GM23248 (cell line): ENCODE results near the gene UBL3. TPM values are rescaled to one million over a fixed set of nuclear protein-coding genes. Genes with fewer than 3 reads are reported as not detected.

ENCODE experiments used
- DNase-seq: peaks from one replicate; pipeline ENCODE4 v3.0.0-alpha.2; 2015
- H2AFZ ChIP-seq: fragments of 200-600 bp; sonication (generic); 2 replicates; pipeline ENCODE4 v1.6.1; 2016; ENCODE audit warnings: antibody characterized with exemption
- H3F3A ChIP-seq: fragments of 200-600 bp; sonication (generic); 2 replicates; pipeline ENCODE4 v1.6.1; 2016; ENCODE audit warnings: mild to moderate bottlenecking, antibody characterized with exemption, mixed run types; ENCODE audit not compliant: insufficient read depth
- H3K27ac ChIP-seq: fragments of 200-600 bp; sonication (generic); 2 replicates; pipeline ENCODE4 v1.5.1; 2016; ENCODE audit warnings: mild to moderate bottlenecking
- H3K27me3 ChIP-seq: fragments of 200-600 bp; sonication (generic); replicated peaks from 2 replicates; pipeline ENCODE4 v1.6.1; 2016; ENCODE audit warnings: mild to moderate bottlenecking; ENCODE audit not compliant: insufficient read depth
- H3K36me3 ChIP-seq: fragments of 200-600 bp; sonication (generic); 2 replicates; pipeline ENCODE4 v1.6.1; 2016; ENCODE audit warnings: low read depth, mild to moderate bottlenecking
- H3K4me1 ChIP-seq: fragments of 200-600 bp; sonication (generic); 2 replicates; pipeline ENCODE4 v1.6.1; 2016; ENCODE audit warnings: mild to moderate bottlenecking; ENCODE audit not compliant: insufficient read depth
- H3K4me2 ChIP-seq: fragments of 200-600 bp; sonication (generic); one replicate; pipeline ENCODE4 v1.6.1; 2016; ENCODE audit warnings: mild to moderate bottlenecking; ENCODE audit not compliant: unreplicated experiment
- H3K4me3 ChIP-seq: fragments of 200-600 bp; sonication (generic); 2 replicates; pipeline ENCODE4 v1.5.1; 2016; ENCODE audit warnings: mild to moderate bottlenecking
- H3K79me2 ChIP-seq: fragments of 200-600 bp; sonication (generic); 2 replicates; pipeline ENCODE4 v1.6.1; 2016; ENCODE audit warnings: mild to moderate bottlenecking; ENCODE audit not compliant: insufficient read depth
- H3K9ac ChIP-seq: fragments of 200-600 bp; sonication (generic); 2 replicates; pipeline ENCODE4 v1.6.1; 2016; ENCODE audit warnings: mild to moderate bottlenecking
- H3K9me2 ChIP-seq: fragments of 200-600 bp; sonication (generic); 2 replicates; pipeline ENCODE4 v1.6.1; 2016; ENCODE audit warnings: mixed run types, mild to moderate bottlenecking, moderate library complexity; ENCODE audit not compliant: insufficient read depth
- H3K9me3 ChIP-seq: fragments of 200-600 bp; sonication (generic); one replicate; pipeline ENCODE4 v1.6.1; 2017; ENCODE audit warnings: low read depth
- H4K20me1 ChIP-seq: fragments of 200-600 bp; sonication (generic); 2 replicates; pipeline ENCODE4 v1.6.0; 2016; ENCODE audit not compliant: insufficient read depth
- EZH2 ChIP-seq: fragments of 200-600 bp; sonication (generic); IDR thresholded peaks from 2 replicates; pipeline ENCODE4 v1.6.1; 2018; ENCODE audit warnings: antibody characterized with exemption, mild to moderate bottlenecking; ENCODE audit not compliant: insufficient read depth, poor library complexity, severe bottlenecking
- EZH2phosphoT487 ChIP-seq: fragments of 200-600 bp; sonication (generic); IDR thresholded peaks from 2 replicates; pipeline ENCODE4 v1.6.1; 2018; ENCODE audit warnings: antibody characterized with exemption, moderate library complexity, mild to moderate bottlenecking, low read depth; ENCODE audit not compliant: insufficient read depth
- WGBS, 2 experiments: methylation state at CpG; one replicate each; pipeline ENCODE4 v1.1.6; 2015 to 2017; ENCODE audit warnings: low lambda C conversion rate in 2 of 2, low coverage in 1 of 2; ENCODE audit errors: missing lambda C conversion rate in 2 of 2; 5-methylcytosine and 5-hydroxymethylcytosine counted together
- in situ Hi-C: fragments of 300-500 bp; cut with MboI; formaldehyde crosslinking; loops from 2 replicates; pipeline ENCODE4 v1.15.0; 2020
- polyA plus RNA-seq: library from polyadenylated mRNA; unstranded; fragments of >200 nt; fragmentation: Nextera tagmentation; extraction: Ambion mirVana; gene quantifications from 2 replicates; pipeline ENCODE4 v1.2.1, GENCODE V29; 2016
- small RNA-seq: library from RNA; depleted of rRNA; stranded (forward); fragments of <200 nt; gene quantifications from one replicate; pipeline ENCODE3, GENCODE V24; 2014; ENCODE audit warnings: low read depth, low replicate concordance
- total RNA-seq: library from RNA; depleted of rRNA; stranded (reverse); fragments of >200 nt; shearing (Covaris generic); gene quantifications from 2 replicates; pipeline ENCODE4 v1.2.3, GENCODE V29; 2014

UBL3 gene
- total and polyA plus RNA-seq, 2 experiments from 2014 or later: 85.8 to 99.3 TPM

DNA sequence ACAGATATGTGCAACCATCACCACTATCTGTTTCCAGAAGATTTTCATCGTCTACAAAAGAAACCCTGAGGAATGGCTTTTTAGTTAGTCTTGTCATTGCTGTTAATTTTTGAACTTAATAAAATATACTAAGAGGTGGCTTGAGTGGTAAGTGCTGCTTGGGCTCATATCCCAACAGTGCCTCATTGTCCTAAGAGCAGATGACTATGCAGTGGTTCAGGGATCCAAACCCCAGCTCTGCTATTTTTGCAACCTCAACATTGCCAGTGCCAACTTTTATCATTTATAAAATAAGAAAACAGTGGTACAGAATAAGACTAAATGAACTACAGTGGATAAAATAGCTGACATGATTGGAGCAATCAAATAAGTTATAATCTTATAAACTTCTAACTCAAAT, 131.7 kb downstream of the UBL3 start:
- Histone ChIP-seq H3K9me2 (no peaks in the 10 kb centered on the region), H3K4me3 (no peak overlapping the region), H3F3A (no peaks in the 10 kb centered on the region), H3K4me2 (no peak overlapping the region), H3K36me3 (no peaks in the 10 kb centered on the region), H3K4me1 (no peaks in the 10 kb centered on the region), H4K20me1 (no peaks in the 10 kb centered on the region), H3K27me3 (no peaks in the 10 kb centered on the region), H3K79me2 (no peaks in the 10 kb centered on the region), H3K9ac (no peak overlapping the region), H3K9me3 (no peaks in the 10 kb centered on the region), H3K27ac (no peak overlapping the region), H2AFZ (no peak overlapping the region)
- TF ChIP-seq EZH2 (no peak), EZH2phosphoT487 (no peak)
- 24 to 30% methylated on average over 1 of the region's 1 CpG for WGBS, 2 experiments
- DNase-seq: peak; percentile 53
- in situ Hi-C loops: no loop called here

DNA sequence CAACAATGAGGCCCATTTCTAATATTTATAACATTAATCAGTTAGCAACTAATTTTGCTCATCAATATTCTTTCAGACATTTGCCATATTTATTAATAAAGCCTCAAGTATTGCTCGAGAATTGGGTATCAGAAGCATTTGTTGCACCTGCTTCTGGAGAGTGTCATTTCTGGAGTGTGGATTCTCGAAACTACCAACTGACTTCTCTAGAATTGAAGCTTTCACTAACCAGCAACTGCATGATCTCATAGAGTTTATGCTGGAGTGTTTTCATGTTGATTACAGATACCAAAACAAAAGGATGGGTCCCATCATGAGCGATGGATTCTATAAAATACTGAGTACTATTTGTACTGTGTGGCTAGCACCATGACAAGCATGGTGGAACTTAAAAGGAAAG, 133.9 kb downstream of the UBL3 start:
- no peak overlapping the region for H3K4me2 ChIP-seq
- H3K4me3 ChIP-seq: no peak overlapping the region
- no peak for DNase-seq
- no peak overlapping the region for H3K27ac ChIP-seq
- TF ChIP-seq EZH2phosphoT487 (no peak), EZH2 (no peak)
- H3F3A ChIP-seq: no peaks in the 10 kb centered on the region
- no peak overlapping the region for H2AFZ ChIP-seq
- no peaks in the 10 kb centered on the region for H3K79me2 ChIP-seq
- H3K27me3 ChIP-seq: no peaks in the 10 kb centered on the region
- in situ Hi-C loops: no loop called here
- 74 to 80% methylated on average over 3 of the region's 3 CpGs for WGBS, 2 experiments
- no peaks in the 10 kb centered on the region for H4K20me1 ChIP-seq
- H3K9me2 ChIP-seq: no peaks in the 10 kb centered on the region
- H3K4me1 ChIP-seq: no peaks in the 10 kb centered on the region
- no peaks in the 10 kb centered on the region for H3K36me3 ChIP-seq
- H3K9me3 ChIP-seq: no peaks in the 10 kb centered on the region
- no peak overlapping the region for H3K9ac ChIP-seq

Small RNA genes lying within 50 kb of the gene (small RNA-seq; reads per million reads assigned to genes)
- not detected for gene RF00017
- gene TIMM8BP1: not detected
